Measurements from ENCODE around the gene TUFT1.

- no peak for TF ChIP-seq CTCF (IDR thresholded peaks at IDR 0.05; ENCODE audit: control extremely low read depth in 1 of 3, insufficient read depth in 1 of 3, low read depth in 1 of 3, low read length in 3 of 3)
- TF ChIP-seq CHD1 (IDR thresholded peaks at IDR 0.05; ENCODE audit: low read depth, low read length) = no peak
- no peak for TF ChIP-seq ZNF274 (IDR thresholded peaks at IDR 0.05; ENCODE audit: borderline replicate concordance, extremely low read depth, low read length)
- TF ChIP-seq GTF2F1 (IDR thresholded peaks at IDR 0.05; ENCODE audit: borderline replicate concordance, low read depth, low read length) = no peak
Observed at GRCh38 chr1:151584780-151585179, 44.7 kb downstream of the TUFT1 start.
